Thoracic aorta (tissue), 2 donors: Measurements from ENCODE around the gene BCO1. TPM values are rescaled to one million over a fixed set of nuclear protein-coding genes. Genes with fewer than 3 reads are reported as not detected.

Experiments
- ATAC-seq: fragments of 150-250 bp; one replicate; pipeline ENCODE4 v1.8.0; 2017; ENCODE audit warnings: low read depth; ENCODE audit not compliant: insufficient number of reproducible peaks, low FRiP score
- DNase-seq: peaks from one replicate; pipeline ENCODE4 v3.0.0-alpha.2; 2020; ENCODE audit warnings: low spot score
- H3K27ac ChIP-seq, 2 donors: fragments of 200-600 bp; sonication (generic); 1 replicate in 1 of 2; 2 replicates in 1 of 2; pipeline ENCODE4 v1.5.1; 2016; ENCODE audit warnings: mild to moderate bottlenecking in 2 of 2, moderate library complexity in 2 of 2
- H3K27me3 ChIP-seq: fragments of 200-600 bp; sonication (generic); replicated peaks from 2 replicates; pipeline ENCODE4 v1.6.0; 2016; ENCODE audit warnings: mild to moderate bottlenecking; ENCODE audit not compliant: insufficient read depth
- H3K36me3 ChIP-seq: fragments of 200-600 bp; sonication (generic); one replicate; pipeline ENCODE4 v1.5.1; 2016
- H3K4me1 ChIP-seq, 2 donors: fragments of 200-600 bp; sonication (generic); 1 replicate in 1 of 2; 2 replicates in 1 of 2; pipeline versions ENCODE4 v1.5.1 to v1.6.0; 2016; ENCODE audit warnings: low read depth in 2 of 2, mild to moderate bottlenecking in 1 of 2; ENCODE audit not compliant: control insufficient read depth in 1 of 2
- H3K4me3 ChIP-seq: fragments of 200-600 bp; sonication (generic); 2 replicates; pipeline ENCODE4 v1.5.1; 2016; ENCODE audit warnings: mild to moderate bottlenecking
- H3K9me3 ChIP-seq: fragments of 200-600 bp; sonication (generic); 2 replicates; pipeline ENCODE4 v1.5.1; 2016
- CTCF ChIP-seq: fragments of 200-600 bp; sonication (generic); IDR thresholded peaks from one replicate; pipeline ENCODE4 v1.5.1; 2019; ENCODE audit warnings: antibody characterized with exemption
- total RNA-seq, 2 donors: library from RNA; depleted of rRNA; stranded (reverse); fragments of >200 nt; gene quantifications; one replicate each; pipeline versions ENCODE4 v1.1.0 to v1.2.3, GENCODE V29; 2016

BCO1 gene
- total RNA-seq, 2 donors from 2014 or later = not detected

GRCh38 chr16:81315271-81316175 is 77.0 kb downstream of the BCO1 start:
- Histone ChIP-seq H3K36me3 (no peaks in the 10 kb centered on the region), H3K27me3 (no peaks in the 10 kb centered on the region), H3K4me3 (peak overlapping the region; percentile 85), H3K27ac (peak overlapping the region; percentile 78 to 83), H3K9me3 (no peaks in the 10 kb centered on the region), H3K4me1 (peaks cover 12 to 16% of the 10 kb centered on the region in 2 donors)
- no peak for TF ChIP-seq CTCF
- ATAC-seq (peak; percentile 33), DNase-seq (peak; percentile 9)

- ATAC-seq (no peak), DNase-seq (no peak)
- Histone ChIP-seq H3K4me1 (peaks cover 12 to 16% of the 10 kb centered on the region in 2 donors), H3K27me3 (no peaks in the 10 kb centered on the region), H3K9me3 (no peaks in the 10 kb centered on the region), H3K4me3 (peak overlapping the region; percentile 85), H3K36me3 (no peaks in the 10 kb centered on the region), H3K27ac (no peak overlapping the region)
- TF ChIP-seq CTCF = no peak
Measured at GRCh38 chr16:81316176-81316496, 77.6 kb downstream of the BCO1 start.

- no peak overlapping the region for H3K27ac ChIP-seq
- no peaks in the 10 kb centered on the region for H3K36me3 ChIP-seq
- DNase-seq (no peak), ATAC-seq (no peak)
- H3K4me1 ChIP-seq = peaks cover 5 to 8% of the 10 kb centered on the region in 2 donors
- no peak overlapping the region for H3K4me3 ChIP-seq
- H3K9me3 ChIP-seq = no peaks in the 10 kb centered on the region
- no peaks in the 10 kb centered on the region for H3K27me3 ChIP-seq
- TF ChIP-seq CTCF = no peak
Measured at GRCh38 chr16:81318711-81319110, 80.2 kb downstream of the BCO1 start.

DNA sequence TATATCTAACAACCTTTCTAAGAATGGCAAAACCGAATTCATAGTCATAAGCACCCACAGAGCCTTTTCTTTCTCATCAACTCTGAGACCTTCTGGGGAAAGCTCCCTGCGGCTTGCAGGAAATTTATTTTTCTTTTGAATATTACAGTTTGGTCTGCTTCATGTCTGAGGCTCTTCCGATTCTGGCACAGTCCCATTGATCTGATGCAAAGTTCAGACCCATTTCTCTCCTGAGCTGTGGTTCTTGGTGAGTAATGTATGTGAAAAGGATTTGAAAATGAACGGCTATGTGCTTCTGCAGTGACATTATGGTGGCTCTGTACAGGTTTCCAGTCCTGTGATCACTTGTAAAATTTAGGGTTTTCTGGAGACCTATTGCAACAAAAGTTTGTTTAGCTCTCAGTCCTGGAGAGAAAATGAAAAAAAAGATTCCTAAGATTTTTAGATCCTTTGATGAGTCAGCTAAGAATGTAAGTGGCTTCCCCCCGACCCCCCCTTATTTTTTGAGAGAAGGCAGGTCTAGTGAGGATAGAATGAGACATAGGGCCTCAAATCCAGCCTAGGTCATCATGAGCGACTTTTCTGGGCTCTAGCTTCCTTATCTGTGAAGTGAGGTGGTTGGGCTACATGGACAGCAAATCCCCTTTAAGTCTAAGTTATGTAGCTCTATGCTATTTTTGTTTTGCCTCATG is 80.9 kb downstream of the BCO1 start:
- Histone ChIP-seq H3K4me3 (no peak overlapping the region), H3K27me3 (no peaks in the 10 kb centered on the region), H3K4me1 (peaks cover 0 to 4% of the 10 kb centered on the region in 2 donors), H3K9me3 (no peaks in the 10 kb centered on the region), H3K36me3 (no peaks in the 10 kb centered on the region), H3K27ac (no peak overlapping the region)
- DNase-seq (no peak), ATAC-seq (no peak)
- TF ChIP-seq CTCF = no peak

GRCh38 chr16:81321039-81321438 is 82.5 kb downstream of the BCO1 start:
- no peak overlapping the region for H3K4me3 ChIP-seq
- peaks cover 0 to under 1% of the 10 kb centered on the region in 2 donors for H3K4me1 ChIP-seq
- no peak for ATAC-seq
- DNase-seq = no peak
- H3K36me3 ChIP-seq = no peaks in the 10 kb centered on the region
- H3K27ac ChIP-seq = no peak overlapping the region
- no peak for TF ChIP-seq CTCF
- H3K9me3 ChIP-seq = no peaks in the 10 kb centered on the region
- H3K27me3 ChIP-seq = no peaks in the 10 kb centered on the region
